SU-DHL-6 (cell line): ENCODE measurements around the gene HDAC10.

Experiments used
- H2AFZ ChIP-seq: fragments of 200-600 bp; sonication (generic); 2 replicates; pipeline ENCODE4 v1.6.1; 2014; ENCODE audit warnings: low read depth, mild to moderate bottlenecking, moderate library complexity, mixed read lengths, antibody characterized with exemption, low read length; ENCODE audit not compliant: severe bottlenecking
- H3F3A ChIP-seq: fragments of 200-600 bp; shearing (Covaris generic); 2 replicates; pipeline ENCODE4 v1.6.0; 2016; ENCODE audit warnings: antibody characterized with exemption, mild to moderate bottlenecking; ENCODE audit not compliant: insufficient read depth
- H3K27ac ChIP-seq: fragments of 200-600 bp; sonication (generic); 2 replicates; pipeline ENCODE4 v1.5.1; 2016; ENCODE audit warnings: low read depth, mild to moderate bottlenecking, low read length, moderate library complexity, mixed read lengths
- H3K27me3 ChIP-seq: fragments of 200-600 bp; sonication (generic), shearing (Covaris generic); 2 replicates; pipeline ENCODE4 v1.6.0; 2014; ENCODE audit warnings: mild to moderate bottlenecking, low read length
- H3K36me3 ChIP-seq: fragments of 200-600 bp; sonication (generic); 2 replicates; pipeline ENCODE4 v1.6.1; 2014; ENCODE audit warnings: mild to moderate bottlenecking, low read length, mixed read lengths
- H3K4me2 ChIP-seq: fragments of 300-600, 200-600 bp; shearing (Covaris generic), sonication (generic); 2 replicates; pipeline ENCODE4 v1.6.0; 2014; ENCODE audit warnings: low read length, low read depth, mild to moderate bottlenecking; ENCODE audit not compliant: poor library complexity, severe bottlenecking
- H3K4me3 ChIP-seq: fragments of 200-600 bp; sonication (generic); 2 replicates; pipeline ENCODE4 v1.5.1; 2014; ENCODE audit warnings: antibody characterized with exemption, low read length, mild to moderate bottlenecking, mixed read lengths; ENCODE audit not compliant: insufficient read depth, poor library complexity, severe bottlenecking
- H3K79me2 ChIP-seq: fragments of 200-600 bp; sonication (generic); 2 replicates; pipeline ENCODE4 v1.6.1; 2014; ENCODE audit warnings: mild to moderate bottlenecking, low read length, moderate library complexity; ENCODE audit not compliant: insufficient read depth
- H3K9ac ChIP-seq: fragments of 200-600 bp; sonication (generic); 2 replicates; pipeline ENCODE4 v1.7.0; 2014; ENCODE audit warnings: mild to moderate bottlenecking, low read length
- H3K9me2 ChIP-seq: fragments of 200-600 bp; sonication (generic); replicated peaks from 2 replicates; pipeline ENCODE4 v1.6.1; 2014; ENCODE audit warnings: low read length; ENCODE audit not compliant: insufficient read depth
- H3K9me3 ChIP-seq: fragments of 200-600 bp; sonication (generic); 2 replicates; pipeline ENCODE4 v1.6.1; 2014; ENCODE audit warnings: low read length, mixed read lengths; ENCODE audit not compliant: insufficient read depth
- H4K20me1 ChIP-seq: fragments of 200-600 bp; sonication (generic); 2 replicates; pipeline ENCODE4 v1.6.1; 2014; ENCODE audit warnings: low read depth, mild to moderate bottlenecking, antibody characterized with exemption, low read length, moderate library complexity, mixed read lengths
- CTCF ChIP-seq: fragments of 200-600 bp; sonication (generic); IDR thresholded peaks from one replicate; pipeline ENCODE4 v1.5.1; 2017; ENCODE audit warnings: antibody characterized with exemption, mild to moderate bottlenecking, low read length, moderate library complexity; ENCODE audit not compliant: insufficient read depth, poor library complexity, severe bottlenecking
- EZH2phosphoT487 ChIP-seq: fragments of 200-600 bp; sonication (generic), shearing (Covaris generic); conservative IDR thresholded peaks from 2 replicates; pipeline ENCODE4 v1.6.1; 2018; ENCODE audit warnings: mild to moderate bottlenecking, antibody characterized with exemption, low read length, moderate library complexity, mixed read lengths

The HDAC10 gene

GRCh38 chr22:50257041-50257440, 6.0 kb upstream of the HDAC10 start:
- Histone ChIP-seq H3K9me3 (no peaks in the 10 kb centered on the region), H3K9ac (no peak overlapping the region), H2AFZ (no peak overlapping the region)

GRCh38 chr22:50256258-50256862, 5.3 kb upstream of the HDAC10 start:
- Histone ChIP-seq H3K27ac (no peak overlapping the region), H3K4me3 (no peak overlapping the region), H3K36me3 (no peaks in the 10 kb centered on the region), H3K9me2 (no peaks in the 10 kb centered on the region), H3F3A (peaks cover 10% of the 10 kb centered on the region; the same call in 1 of the 2 replicates), H4K20me1 (no peaks in the 10 kb centered on the region), H3K9ac (no peak overlapping the region), H3K79me2 (no peaks in the 10 kb centered on the region), H3K27me3 (no peaks in the 10 kb centered on the region), H3K4me2 (no peak overlapping the region), H3K9me3 (no peaks in the 10 kb centered on the region), H2AFZ (no peak overlapping the region)
- TF ChIP-seq EZH2phosphoT487 (no peak), CTCF (no peak)

More at GRCh38 chr22:50257041-50257440, 6.0 kb upstream of the HDAC10 start:
- Histone ChIP-seq H3K9me2 (no peaks in the 10 kb centered on the region), H3K27ac (no peak overlapping the region), H3K79me2 (no peaks in the 10 kb centered on the region), H4K20me1 (no peaks in the 10 kb centered on the region), H3K36me3 (no peaks in the 10 kb centered on the region), H3K4me3 (no peak overlapping the region), H3F3A (peaks cover 3% of the 10 kb centered on the region; the same call in 1 of the 2 replicates), H3K27me3 (no peaks in the 10 kb centered on the region), H3K4me2 (no peak overlapping the region)
- TF ChIP-seq CTCF (no peak), EZH2phosphoT487 (no peak)

GRCh38 chr22:50255607-50256006, 4.5 kb upstream of the HDAC10 start:
- Histone ChIP-seq H3K79me2 (no peaks in the 10 kb centered on the region), H4K20me1 (no peaks in the 10 kb centered on the region), H2AFZ (no peak overlapping the region), H3K4me2 (no peak overlapping the region), H3K36me3 (no peaks in the 10 kb centered on the region), H3K27me3 (no peaks in the 10 kb centered on the region), H3K9ac (no peak overlapping the region), H3K27ac (no peak overlapping the region), H3K4me3 (no peak overlapping the region), H3K9me2 (no peaks in the 10 kb centered on the region), H3K9me3 (no peaks in the 10 kb centered on the region), H3F3A (peaks cover 10% of the 10 kb centered on the region; the same call in 1 of the 2 replicates)
- TF ChIP-seq CTCF = no peak
- TF ChIP-seq EZH2phosphoT487 = no peak
